ENCODE measurements around the gene OLFML3. TPM values are rescaled to one million over a fixed set of nuclear protein-coding genes. Genes with fewer than 3 reads are reported as not detected.

Gene OLFML3
- total and polyA plus RNA-seq, 7 donors = 6.4 to 15.8 (median 9.9) TPM

DNA sequence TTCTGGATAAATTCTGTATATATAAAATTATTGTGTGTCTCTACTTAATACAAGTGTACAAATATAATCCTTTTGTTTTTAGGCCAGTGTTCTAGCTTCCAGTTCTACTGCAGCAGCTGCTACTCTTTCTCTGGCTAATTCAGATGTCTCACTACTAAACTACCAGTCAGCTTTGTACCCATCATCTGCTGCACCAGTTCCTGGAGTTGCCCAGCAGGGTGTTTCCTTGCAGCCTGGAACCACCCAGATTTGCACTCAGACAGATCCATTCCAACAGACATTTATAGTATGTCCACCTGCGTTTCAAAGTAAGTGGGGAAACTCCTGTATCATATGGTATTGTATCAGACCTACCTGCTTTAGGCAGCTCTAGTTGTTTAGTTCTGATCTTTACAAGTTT lies 21.3 kb upstream of the OLFML3 start:
- intact Hi-C loops (cut with DNase I) = no loop called here
- H3K4me1 ChIP-seq = no peaks in the 10 kb centered on the region
- H3K36me3 ChIP-seq (ENCODE audit: insufficient read depth in 1 of 2, low read depth in 1 of 2) = peaks cover 5 to 92% of the 10 kb centered on the region in 2 donors
- H3K27ac ChIP-seq = no peak overlapping the region
- ATAC-seq (no peak), DNase-seq (no peak)
- H3K4me3 ChIP-seq = no peak overlapping the region
- TF ChIP-seq, protein P1, sequence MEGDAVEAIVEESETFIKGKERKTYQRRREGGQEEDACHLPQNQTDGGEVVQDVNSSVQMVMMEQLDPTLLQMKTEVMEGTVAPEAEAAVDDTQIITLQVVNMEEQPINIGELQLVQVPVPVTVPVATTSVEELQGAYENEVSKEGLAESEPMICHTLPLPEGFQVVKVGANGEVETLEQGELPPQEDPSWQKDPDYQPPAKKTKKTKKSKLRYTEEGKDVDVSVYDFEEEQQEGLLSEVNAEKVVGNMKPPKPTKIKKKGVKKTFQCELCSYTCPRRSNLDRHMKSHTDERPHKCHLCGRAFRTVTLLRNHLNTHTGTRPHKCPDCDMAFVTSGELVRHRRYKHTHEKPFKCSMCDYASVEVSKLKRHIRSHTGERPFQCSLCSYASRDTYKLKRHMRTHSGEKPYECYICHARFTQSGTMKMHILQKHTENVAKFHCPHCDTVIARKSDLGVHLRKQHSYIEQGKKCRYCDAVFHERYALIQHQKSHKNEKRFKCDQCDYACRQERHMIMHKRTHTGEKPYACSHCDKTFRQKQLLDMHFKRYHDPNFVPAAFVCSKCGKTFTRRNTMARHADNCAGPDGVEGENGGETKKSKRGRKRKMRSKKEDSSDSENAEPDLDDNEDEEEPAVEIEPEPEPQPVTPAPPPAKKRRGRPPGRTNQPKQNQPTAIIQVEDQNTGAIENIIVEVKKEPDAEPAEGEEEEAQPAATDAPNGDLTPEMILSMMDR (IDR thresholded peaks at IDR 0.05) = no peak
- H3K9me3 ChIP-seq = no peaks in the 10 kb centered on the region
- H3K27me3 ChIP-seq (ENCODE audit: insufficient read depth in 3 of 3, low read length in 2 of 3) = no peaks in the 10 kb centered on the region
- WGBS, 3 donors = 60 to 92% (median 72%) methylated on average over 1 of the region's 1 CpG

- WGBS, 3 donors = 94 to 100% (median 97%) methylated on average over 1 of the region's 1 CpG
- TF ChIP-seq, protein P1 (IDR thresholded peaks at IDR 0.05) = no peak
- intact Hi-C loops (cut with DNase I) = no loop called here
- ATAC-seq = no peak
- no peaks in the 10 kb centered on the region for H3K4me1 ChIP-seq
- no peak overlapping the region for H3K27ac ChIP-seq
- DNase-seq = no peak
- H3K36me3 ChIP-seq (ENCODE audit: insufficient read depth in 1 of 2, low read depth in 1 of 2) = peaks cover 8 to 97% of the 10 kb centered on the region in 2 donors
- no peaks in the 10 kb centered on the region for H3K27me3 ChIP-seq (ENCODE audit: insufficient read depth in 3 of 3, low read length in 2 of 3)
- H3K9me3 ChIP-seq = no peaks in the 10 kb centered on the region
- H3K4me3 ChIP-seq = no peak overlapping the region
Observed at GRCh38 chr1:113958691-113959090, 20.6 kb upstream of the OLFML3 start.

DNA sequence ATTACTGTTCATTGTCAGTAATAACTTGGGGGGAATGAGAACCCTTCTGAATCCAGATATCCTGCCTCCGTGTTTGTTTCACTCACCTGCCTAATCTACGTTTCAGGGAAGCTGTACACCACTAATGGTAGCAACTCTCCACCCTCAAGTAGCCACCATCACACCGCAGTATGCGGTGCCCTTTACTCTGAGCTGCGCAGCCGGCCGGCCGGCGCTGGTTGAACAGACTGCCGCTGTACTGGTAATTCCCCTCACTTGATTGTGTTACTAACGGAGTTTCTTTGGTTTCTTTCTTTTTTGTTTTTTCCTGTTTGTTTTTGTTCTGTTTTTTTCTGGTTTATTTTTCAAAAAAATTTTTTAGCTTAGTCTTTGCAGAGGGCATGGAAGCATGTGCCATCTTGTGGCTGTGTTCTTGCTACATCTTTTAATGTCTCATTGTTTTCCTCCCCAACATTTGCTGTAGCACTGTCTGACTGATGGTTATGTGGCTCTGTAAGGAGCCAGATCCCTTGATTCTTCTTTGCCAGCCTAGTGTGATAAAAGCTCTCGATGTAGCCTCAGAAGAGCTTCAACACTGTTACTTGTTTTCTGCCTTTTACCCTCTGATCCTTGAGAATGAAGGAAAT lies 15.9 kb upstream of the OLFML3 start:
- intact Hi-C loops (cut with DNase I) = loop anchor here in 1 of 2 donors (5.0 kb wide), 1 partner anchor 126 kb away; no protein-coding TSS in a partner anchor
- TF ChIP-seq, protein P1 (IDR thresholded peaks at IDR 0.05) = no peak
- 92 to 94% (median 94%) methylated on average over 12 of the region's 12 CpGs for WGBS, 3 donors
- Histone ChIP-seq H3K4me3 (no peak overlapping the region), H3K27ac (no peak overlapping the region), H3K9me3 (no peaks in the 10 kb centered on the region), H3K36me3 (ENCODE audit: insufficient read depth in 1 of 2, low read depth in 1 of 2) (peaks cover 14 to 97% of the 10 kb centered on the region in 2 donors), H3K4me1 (no peaks in the 10 kb centered on the region), H3K27me3 (ENCODE audit: insufficient read depth in 3 of 3, low read length in 2 of 3) (no peaks in the 10 kb centered on the region)
- ATAC-seq (no peak), DNase-seq (no peak)

GRCh38 chr1:113965703-113966412 lies 13.4 kb upstream of the OLFML3 start:
- no peaks in the 10 kb centered on the region for H3K4me1 ChIP-seq
- H3K4me3 ChIP-seq = no peak overlapping the region
- peaks cover 19 to 100% of the 10 kb centered on the region in 2 donors for H3K36me3 ChIP-seq (ENCODE audit: insufficient read depth in 1 of 2, low read depth in 1 of 2)
- 86 to 92% (median 90%) methylated on average over 4 of the region's 4 CpGs for WGBS, 3 donors
- no peak overlapping the region for H3K27ac ChIP-seq
- no peak for DNase-seq
- intact Hi-C loops (cut with DNase I) = no loop called here
- H3K9me3 ChIP-seq = no peaks in the 10 kb centered on the region
- H3K27me3 ChIP-seq (ENCODE audit: insufficient read depth in 3 of 3, low read length in 2 of 3) = no peaks in the 10 kb centered on the region
- no peak for ATAC-seq
- TF ChIP-seq, protein P1 (IDR thresholded peaks at IDR 0.05) = no peak
